Right lobe of liver (tissue), 4 donors: ENCODE measurements around the gene HAND1.

Source experiments
- CTCF ChIP-seq, 4 donors: fragments of 200-600 bp in 3 of 4; fragments of 450-650 bp in 1 of 4; IDR thresholded peaks; one replicate each; pipeline versions ENCODE4 v1.5.1 to v1.8.0; 2016 to 2022; ENCODE audit warnings: antibody characterized with exemption in 4 of 4, mild to moderate bottlenecking in 2 of 4
- POLR2A ChIP-seq: fragments of 450-650 bp; IDR thresholded peaks from one replicate; pipeline ENCODE4 v1.6.1; 2017; ENCODE audit warnings: antibody characterized with exemption, mild to moderate bottlenecking
- donor health status: DM: no; HTN: no; CAD: no.
- donor health status: DM: no; HTN: no; CAD: no.
- donor health status: DM: no; HTN: yes; CAD: no.

GRCh38 chr5:154519359-154519758 is 41.3 kb upstream of the HAND1 start:
- no peak for TF ChIP-seq CTCF (IDR thresholded peaks at IDR 0.05)
- no peak for TF ChIP-seq POLR2A
